ENCODE measurements around the gene DOCK10.
"Not testable (repeated sequence)": the region's sequence is repeated elsewhere in the genome, so short reads cannot be mapped to it uniquely, and the experiment has no call there.

Gene DOCK10

DNA sequence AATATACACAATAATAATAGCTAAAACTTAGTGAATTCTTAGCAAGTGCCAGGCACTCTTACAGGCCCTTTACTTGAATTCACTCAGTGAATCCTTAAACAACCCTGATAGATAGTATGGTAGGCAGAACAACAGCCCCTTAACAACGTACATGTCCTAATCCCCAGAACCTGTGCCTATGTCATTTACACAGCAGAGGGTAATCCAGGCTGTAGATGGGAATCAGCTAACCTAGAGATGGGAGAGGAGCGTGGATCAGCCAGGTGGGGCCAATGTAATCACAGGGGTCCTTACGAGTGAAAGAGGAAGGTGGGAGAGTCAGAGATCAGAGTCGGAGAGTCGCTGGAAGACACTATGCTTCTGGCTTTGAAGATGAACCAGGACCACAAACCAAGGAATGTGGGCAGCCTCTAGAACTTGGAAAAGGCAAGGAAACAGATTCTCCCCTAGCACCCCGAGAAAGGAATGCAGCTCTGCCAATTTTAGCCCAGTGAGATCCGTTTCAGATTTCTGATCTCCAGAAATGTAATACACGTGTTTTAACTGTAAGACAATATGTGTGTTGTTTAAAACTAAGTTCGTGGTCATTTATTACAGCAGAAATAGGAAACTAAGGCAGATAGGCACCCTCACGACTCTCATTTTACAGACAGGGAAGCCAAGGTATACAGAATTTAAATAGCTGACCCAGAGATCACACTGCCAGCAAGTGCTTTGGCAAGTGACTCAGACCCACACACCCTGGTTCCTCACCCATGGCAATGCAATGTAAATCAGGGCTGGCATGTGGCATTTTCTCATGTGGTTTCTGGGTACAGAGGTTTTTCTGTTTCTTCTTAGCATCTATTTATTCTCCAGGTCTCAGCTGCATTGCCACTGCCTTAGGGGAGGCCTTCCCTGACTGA lies 68.9 kb downstream of the DOCK10 start:
- no peak for DNase-seq

DNA sequence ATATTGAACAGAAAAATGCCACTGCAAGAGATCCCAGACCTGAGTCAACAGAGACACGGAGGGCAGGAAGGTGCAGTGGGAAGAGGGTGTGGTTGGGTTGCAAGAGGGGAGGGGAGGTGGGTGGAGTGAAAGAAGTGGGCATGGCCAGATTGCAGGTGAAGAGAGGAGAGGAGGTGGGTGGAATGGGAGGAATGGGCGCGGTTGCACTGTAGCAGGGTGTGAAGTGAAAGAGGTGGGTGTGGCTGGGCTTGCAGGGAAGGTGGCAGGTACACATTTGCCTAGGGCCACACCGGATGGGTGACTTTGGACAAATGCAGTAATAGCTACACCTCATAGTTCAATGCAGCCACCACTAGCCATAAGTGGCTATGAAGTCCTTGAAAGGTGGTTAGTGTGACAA lies 71.1 kb downstream of the DOCK10 start:
- DNase-seq: peak; percentile 97

DNA sequence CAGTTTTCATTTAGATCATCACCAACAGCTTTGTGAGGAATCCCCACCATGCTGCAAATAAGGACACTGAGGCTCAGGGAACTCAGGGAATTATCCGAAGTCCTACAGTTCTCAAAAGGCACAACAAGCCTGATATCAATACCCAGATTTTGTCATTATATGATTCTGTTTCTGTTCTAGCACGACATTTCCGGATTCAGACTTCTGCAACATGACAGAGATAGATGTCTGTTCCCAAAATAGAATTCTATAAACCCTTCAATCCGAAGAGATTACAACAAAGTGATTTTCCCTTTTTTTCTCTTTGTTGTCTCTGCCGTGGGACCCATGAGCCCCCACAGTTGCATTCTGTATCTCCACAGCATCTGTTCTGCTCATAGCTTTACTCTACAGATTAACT lies 72.0 kb downstream of the DOCK10 start:
- DNase-seq: no peak

DNA sequence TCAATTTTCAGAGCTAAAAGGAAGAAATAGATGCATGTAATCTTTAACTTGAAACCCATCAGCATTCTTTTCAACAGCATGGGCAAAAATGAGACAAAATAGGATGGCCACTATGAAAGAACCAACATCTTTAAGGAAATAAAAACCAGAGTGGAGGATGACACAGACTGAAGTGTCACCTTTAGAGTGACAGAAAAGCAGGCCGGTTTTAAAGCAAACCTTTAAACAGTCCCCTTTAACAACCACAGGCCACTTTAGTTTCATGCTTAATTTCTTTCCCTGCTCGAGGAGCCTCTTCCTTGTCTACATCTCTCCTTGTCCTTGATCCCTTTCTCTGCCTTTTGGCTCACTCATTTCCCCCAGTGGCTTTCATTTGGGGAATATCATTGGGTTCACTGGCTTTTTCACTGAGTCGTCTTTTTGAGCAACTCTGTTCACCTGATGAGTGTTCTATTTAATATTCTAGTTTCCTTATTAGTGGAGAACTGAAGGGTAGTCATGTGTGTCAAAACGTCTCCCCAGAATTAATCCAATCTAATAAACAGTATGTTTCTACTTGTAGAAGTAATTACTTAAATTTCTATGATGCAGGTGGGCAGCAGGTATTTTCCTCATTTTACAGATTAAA lies 72.5 kb downstream of the DOCK10 start:
- no peak for DNase-seq

DNA sequence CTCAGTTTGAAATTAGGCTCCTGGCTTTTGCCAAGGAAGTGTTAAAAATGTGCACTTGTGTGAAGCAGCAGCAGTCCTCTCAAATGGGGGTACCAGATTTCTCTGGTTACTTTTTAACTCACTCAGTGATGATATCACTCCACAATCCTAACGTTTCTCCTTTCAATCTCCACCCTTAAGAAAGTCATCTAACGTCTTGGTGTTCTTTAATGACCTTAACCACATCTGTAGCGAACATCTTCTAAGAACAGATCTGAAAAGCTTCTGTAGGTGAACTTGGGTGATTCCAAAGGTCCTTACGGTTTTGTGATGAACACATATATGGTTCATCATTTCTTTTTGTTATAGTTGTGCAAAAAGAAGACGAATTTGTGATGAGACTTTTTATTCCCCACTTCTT lies 73.2 kb downstream of the DOCK10 start:
- DNase-seq: no peak

DNA sequence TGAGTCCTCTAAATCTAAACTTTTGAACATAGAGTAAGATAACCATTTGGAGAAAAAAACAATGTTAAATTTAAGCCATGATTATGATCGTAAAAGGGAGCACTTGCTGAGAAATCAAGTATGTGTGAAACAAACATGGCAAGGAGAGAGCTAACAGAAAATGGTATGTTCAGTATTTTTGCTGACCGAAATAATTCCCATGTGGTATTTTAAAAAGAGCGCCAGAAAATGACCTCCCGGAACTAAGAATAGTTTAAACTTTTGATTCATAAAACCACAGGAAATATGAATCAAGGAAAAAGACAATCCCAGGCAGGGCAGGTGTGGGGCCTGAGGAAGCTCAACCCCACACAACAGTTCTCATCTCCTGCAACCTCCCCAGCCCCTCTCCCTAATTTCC lies 74.2 kb downstream of the DOCK10 start:
- no peak for DNase-seq

DNA sequence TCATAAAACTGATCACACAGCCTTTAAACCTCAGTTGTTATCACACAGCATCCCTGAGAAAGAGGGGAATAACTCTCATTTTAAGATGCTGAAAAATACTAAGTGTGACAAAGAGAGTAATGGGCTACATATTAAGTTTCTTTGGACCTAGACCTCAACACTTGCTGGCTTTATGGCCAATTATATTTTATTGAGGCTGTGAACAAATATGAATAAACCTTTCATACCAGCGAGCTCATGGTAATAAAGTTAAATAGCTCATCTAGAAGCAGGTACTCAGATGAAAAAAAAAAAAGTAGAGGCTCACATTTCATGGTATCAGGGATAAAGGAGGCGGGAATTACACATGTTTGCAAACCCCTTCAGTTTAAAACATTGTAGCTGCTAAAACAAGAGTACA lies 75.7 kb downstream of the DOCK10 start:
- DNase-seq: peak; percentile 32

DNA sequence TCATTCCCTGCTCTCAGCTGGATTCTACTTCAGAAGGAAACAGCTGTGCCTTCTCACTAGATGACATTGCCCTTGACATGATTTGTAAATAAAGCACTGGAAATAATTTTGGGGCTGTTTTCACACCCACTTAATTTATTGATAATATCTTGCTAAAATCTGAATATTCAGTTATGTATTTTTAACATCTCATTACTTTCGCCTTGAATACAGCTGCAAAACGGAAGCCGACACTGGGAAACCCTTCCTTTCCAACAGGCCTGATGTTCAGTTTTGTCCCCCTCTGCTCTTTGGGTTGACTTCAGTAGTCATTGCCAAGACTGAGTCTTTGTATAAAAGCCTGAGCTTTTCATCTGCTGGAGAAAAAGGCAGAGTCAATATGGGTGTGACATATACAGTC lies 82.7 kb downstream of the DOCK10 start:
- DNase-seq: no peak

DNA sequence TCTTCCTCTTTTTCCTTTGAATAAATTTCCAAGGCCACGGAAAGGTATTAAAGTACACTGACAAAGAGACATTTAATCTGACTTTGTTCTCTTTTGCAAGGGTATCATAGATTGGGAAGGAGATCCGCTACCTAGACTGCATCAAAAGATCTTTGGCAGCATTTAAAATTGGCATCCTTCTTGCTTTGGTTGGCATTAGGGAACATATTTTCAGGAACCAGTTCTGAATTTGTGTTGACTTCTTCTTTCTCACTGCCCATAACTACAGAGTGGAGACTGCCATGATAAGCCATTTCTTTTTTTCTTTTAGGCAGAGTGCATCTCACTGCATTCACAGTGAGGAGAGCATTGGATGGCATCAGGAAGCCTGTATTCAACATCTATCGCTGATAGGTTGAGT lies 83.4 kb downstream of the DOCK10 start:
- no peak for DNase-seq

DNA sequence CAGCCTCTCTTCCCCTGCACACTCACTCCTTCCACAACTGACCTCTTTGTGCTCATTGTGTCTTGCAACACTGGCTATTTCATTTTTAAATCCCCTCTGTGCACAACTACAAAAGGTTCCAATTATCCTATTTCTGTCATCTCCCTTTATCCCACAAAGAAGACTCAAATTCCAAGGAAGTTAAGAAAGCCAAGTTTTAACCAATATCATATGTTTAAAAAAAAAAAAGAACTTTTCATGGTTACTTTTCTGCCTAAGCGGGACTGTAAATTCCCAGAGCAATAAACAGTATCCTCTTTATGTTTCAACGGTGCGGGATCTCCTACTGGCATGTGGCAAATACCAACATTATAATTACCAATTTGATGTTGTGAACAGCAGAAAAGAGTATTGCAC lies 83.8 kb downstream of the DOCK10 start:
- no peak for DNase-seq

DNA sequence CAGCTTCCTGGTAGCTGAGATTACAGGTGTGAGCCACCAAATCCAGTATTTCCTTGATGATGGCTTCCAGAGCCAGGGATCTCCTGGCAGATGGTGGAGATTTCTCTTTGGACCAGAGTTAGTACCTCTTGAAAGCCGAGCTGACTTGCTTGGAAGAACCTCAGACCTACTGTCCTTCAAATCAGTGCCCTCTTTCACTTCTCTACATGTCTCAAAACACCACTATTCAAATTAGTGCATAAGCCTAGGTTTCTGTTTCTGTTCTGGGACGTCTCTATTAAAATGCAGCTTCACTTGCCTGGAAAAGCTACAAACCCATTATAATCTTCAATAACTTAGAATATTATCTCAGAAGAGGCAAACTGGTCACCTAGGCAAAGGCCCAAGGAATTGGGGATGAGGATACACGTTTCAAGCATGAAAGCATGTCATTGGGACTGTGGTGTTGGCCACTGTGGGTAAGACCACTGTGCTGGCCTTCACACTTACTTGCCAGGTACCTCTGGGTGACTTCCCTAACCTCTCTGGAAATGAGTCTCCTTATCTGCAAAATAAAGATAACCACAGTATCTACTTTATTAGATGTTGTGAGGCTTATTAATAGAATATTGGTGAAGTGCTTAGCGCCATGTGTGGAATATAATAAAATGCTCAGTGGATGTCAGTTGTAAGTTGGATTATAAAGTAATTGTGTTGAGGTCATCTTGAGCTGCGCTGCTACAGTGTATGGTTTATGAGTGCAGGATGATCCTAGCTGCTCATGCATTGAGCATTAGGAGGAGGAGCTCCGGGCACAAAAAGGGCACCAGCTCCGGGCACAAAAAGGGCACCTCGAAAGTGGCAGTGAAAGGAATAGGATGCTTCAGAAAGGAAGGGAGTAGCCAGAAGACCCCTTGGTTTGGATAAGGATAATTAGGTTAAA lies 84.5 kb downstream of the DOCK10 start:
- DNase-seq: no peak

DNA sequence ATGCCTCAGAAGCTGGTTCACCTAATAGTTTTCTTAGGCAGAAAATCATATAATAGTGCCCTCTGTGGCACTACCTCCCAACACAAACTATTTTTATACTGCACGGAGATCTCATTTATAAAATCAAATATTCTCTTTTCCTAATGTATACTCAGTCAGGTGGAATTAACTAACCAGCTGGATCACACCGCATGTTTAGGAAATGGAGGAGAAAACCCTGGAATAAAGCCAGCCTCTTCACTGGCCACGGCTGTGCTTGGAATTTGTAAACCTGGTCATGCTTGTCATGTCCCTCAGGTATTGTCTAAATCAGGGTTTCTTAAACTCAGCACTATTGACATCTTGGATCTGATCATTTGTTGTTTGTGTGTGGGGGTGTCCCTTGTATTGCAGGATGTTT lies 85.6 kb downstream of the DOCK10 start:
- DNase-seq: no peak

DNA sequence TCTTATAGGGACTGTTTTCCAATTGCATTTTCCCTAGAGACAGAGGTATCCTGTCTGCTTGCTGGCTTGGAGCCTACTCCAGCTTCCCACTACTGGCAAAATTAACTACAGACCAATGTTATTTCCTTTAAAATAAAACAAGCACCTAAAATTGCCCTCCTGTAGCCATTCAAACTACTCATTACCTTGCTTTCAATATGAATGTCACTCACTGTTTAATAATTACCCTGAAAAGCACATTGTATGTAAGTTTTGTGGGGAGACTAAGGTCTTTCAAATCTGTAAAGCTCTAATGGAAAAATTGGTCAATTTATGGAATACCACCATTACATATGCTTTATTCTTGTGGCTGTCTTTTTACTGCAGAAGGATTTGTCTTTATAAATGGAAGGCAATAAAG lies 87.3 kb downstream of the DOCK10 start:
- DNase-seq: peak; percentile 65

DNA sequence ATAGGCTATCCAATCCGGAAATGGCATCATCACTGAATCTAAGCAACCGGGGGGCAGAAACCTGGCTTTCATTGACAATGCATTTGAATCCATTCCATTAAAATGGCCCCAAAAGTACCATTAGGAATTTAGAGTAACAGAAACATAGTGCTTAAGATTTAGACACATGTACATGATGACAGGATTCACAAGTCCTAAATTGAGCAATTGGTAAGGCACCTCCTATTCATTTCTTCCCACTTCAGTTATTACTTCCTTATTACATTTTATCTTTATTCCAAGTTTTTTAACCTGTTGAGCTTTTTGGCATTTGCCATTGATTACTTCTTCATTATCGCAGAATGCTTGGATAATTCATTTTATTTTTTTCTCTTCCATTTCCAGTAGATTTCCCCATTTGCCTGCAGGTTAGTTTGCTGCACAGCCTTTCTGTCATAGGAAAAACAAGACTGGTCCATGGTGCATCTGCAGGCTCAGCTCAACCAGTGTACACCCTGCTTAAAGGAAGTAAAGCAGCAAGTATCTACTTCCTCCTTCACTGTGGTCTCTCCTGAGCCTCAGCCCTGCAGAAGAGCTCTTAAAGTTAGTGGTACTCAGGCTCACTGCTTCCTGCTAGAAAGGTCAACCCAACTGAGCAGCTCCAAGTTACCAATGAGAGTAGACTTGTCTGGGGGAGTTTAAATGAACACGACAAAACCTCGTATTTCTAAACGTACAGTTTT lies 89.2 kb downstream of the DOCK10 start:
- DNase-seq: no peak

DNA sequence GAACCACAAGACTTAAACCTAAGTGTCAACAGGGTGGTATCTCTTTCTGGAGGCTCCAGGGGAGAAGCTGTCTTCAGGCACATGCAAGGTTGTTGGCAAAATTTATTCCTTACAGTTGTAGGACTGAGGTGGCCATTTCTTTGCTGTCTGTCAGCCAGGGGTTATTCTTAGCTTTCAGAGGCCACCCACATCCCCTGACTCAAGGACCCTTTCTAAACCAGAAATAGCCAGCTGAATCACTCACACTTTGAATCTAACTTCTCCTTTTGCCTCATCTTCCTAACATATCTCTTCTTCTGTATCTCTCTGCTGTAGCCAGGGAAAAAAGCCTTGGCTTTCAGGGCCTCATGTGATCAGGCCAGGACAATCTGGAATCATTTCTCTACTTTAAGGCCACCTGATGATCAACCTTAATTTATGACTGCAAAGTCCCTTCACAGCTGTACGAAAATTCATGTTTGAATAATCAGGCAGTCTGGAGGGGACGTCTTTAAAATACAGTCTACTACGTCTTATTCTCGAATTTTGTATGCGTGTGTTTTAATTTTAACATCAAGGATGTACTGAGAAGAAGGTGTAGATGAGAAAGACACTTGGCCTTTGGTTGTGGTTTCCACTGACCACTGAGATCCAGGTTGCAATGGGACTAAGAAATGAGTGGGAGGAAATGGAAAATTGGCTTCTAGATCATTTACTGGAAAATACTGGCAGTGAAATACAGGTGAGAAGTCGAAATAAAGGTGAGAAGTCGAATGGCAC lies 90.4 kb downstream of the DOCK10 start:
- DNase-seq: no peak

DNA sequence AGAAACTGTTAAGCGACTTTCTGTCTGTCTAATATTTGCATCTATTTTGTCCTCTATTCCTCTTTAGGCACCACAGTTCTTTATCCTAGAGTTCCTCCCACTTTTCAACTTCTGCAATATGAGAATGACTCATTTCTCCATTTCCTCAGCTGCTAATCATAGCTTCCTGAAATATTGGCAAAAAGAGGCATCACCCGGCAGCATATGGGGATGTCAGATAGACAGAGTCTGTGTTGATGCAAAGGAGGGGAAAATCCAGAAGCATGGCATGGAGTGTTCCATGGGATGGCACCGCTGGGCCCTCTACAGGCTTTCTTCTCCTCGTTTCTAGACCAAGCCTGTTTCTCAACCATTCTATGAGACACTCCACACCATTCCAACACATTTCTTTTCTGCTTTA lies 93.4 kb downstream of the DOCK10 start:
- no peak for DNase-seq

DNA sequence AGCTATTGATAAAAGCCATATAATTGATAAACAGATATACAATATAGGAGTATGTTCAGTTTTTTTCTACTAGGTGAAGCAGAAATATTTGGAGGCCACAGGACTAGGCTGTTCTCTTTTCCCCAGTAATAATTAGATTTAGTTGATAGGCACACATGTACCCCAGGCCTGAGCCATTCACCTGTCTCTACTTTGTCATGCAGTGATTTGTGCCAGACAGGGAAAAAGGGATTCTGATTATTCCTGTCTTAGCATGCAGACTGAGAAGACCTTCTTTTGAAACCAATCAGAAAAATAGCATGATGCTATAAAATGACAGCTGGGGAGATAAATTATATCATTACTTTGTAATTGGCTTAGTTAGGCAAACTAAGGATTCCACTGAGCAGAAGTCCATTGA lies 94.3 kb downstream of the DOCK10 start:
- no peak for DNase-seq

DNA sequence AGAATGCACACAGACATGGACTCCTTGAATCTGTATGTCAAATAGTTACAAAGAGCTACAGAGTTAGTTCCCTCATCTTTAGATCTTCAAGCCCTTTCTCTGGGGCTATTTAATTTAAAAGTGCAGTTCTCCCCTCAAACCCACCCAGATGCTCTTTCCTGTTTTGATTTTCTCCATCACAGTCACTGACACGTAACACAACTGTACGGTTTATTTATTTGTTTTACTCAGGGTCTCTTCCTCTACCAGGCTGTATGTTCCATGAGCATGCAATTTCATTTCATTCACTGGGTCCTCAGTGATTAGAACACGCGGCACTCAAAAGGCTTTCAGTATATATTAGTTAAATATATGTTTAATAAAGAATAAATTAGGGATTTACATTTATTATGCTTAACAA lies 94.7 kb downstream of the DOCK10 start:
- no peak for DNase-seq

DNA sequence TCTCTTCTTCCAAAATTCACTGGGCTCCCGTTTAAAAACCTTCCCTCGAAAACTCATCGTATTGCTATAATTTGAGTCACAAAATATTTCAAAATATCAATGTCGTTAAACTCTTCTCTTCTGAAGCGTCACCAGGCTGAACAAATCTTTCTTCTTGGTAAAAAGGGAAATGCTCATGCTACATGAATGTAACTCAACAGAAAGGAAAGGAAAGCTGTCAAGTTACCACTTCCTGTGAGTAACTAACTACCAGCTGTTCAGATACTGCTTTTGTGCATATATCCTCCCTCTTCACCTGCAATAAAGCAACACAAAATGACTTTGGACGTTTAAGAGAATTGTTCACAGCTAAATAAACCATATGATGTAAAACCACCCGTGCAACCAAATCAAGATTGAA lies 95.4 kb downstream of the DOCK10 start:
- no peak for DNase-seq

DNA sequence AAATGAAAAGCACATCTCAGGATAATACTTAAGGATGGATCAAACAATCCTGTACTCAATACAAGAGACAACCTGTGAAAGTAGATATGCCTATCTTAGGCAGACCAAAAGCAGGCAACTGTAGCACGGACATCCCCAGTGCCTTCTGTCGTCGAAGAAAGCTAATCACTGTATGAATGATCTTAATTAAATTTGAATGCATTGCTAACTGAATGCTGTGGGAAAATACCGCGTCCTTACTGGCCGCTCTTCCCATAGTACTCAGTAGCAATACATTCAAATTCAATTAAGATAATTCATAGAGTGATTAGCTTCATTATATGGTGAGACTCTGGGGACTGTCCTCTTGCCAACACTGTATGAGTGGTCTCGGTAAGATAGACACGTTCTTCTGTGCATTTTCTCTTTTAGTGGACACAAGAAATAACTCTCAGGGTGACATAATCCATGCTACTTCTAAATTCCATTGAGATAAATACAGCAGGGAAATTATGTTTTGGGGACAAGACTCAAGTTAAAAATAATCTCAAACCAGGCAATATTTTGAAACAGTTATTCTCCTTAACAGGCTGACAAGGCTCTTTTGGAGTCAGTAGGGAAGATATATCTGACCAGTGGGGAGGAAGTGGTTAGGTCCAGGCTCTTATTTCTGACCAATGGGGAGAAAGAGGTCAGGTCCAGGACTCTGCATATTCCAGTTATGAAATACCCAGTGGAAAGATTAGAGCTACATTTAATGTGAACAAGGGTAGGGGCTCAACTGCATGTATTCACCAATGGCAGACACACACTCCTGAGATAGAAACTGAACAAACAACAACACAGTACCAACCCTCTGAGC lies 97.3 kb downstream of the DOCK10 start:
- no peak for DNase-seq

DNA sequence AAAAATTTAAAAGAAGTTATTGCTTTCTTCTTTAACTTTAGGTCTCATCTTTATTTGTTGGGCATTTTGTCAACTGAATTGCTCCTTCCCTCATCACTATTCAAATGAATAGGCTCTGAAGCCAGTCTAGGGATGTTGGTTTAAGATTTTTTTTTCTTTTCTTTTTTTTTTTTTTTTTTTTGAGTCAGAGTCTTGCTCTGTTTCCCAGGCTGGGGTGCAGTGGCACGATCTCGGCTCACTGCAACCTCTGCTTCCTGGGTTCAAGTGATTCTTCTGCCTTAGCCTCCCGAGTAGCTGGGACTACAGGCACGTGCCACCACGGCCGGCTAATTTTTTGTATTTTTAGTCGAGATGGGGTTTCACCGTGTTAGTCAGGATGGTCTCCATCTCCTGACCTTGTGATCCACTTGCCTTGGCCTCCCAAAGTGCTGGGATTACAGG lies 98.6 kb downstream of the DOCK10 start:
- not testable (repeated sequence) for DNase-seq

All from NCI-H748 treated with DMSO at 0.1 percent for 48 hours (cell line).